ENCODE results near the gene TNFSF9. TPM values are rescaled to one million over a fixed set of nuclear protein-coding genes. Genes with fewer than 3 reads are reported as not detected.

The TNFSF9 gene
- total RNA-seq, 1 donor from 2014 or later, result 5.5 TPM

GRCh38 chr19:6521718-6522646 is 8.8 kb upstream of the TNFSF9 start:
- DNase-seq (ENCODE audit: low read depth) (no peak), FAIRE-seq (no peak)
- Histone ChIP-seq H3K27me3 (ENCODE audit: control insufficient read depth, insufficient read depth, low read length) (no peaks in the 10 kb centered on the region), H3K36me3 (ENCODE audit: control insufficient read depth, insufficient read depth, low read length) (no peaks in the 10 kb centered on the region), H3K4me3 (ENCODE audit: low read depth, low read length) (no peak overlapping the region)
- no peak for TF ChIP-seq CTCF (IDR thresholded peaks at IDR 0.05; ENCODE audit: insufficient read depth, low read length, severe bottlenecking)

- Histone ChIP-seq H3K27me3 (ENCODE audit: control insufficient read depth, insufficient read depth, low read length) (no peaks in the 10 kb centered on the region), H3K36me3 (ENCODE audit: control insufficient read depth, insufficient read depth, low read length) (no peaks in the 10 kb centered on the region), H3K4me3 (ENCODE audit: low read depth, low read length) (no peak overlapping the region)
- FAIRE-seq, result no peak
- no peak for TF ChIP-seq CTCF (IDR thresholded peaks at IDR 0.05; ENCODE audit: insufficient read depth, low read length, severe bottlenecking)
- no peak for DNase-seq (ENCODE audit: low read depth)
These were observed 8.1 kb upstream of the TNFSF9 start for GRCh38 chr19:6522712-6523111.

GRCh38 chr19:6524311-6524710 is 6.5 kb upstream of the TNFSF9 start:
- FAIRE-seq (no peak), DNase-seq (ENCODE audit: low read depth) (no peak)
- H3K36me3 ChIP-seq (ENCODE audit: control insufficient read depth, insufficient read depth, low read length), result no peaks in the 10 kb centered on the region
- H3K4me3 ChIP-seq (ENCODE audit: low read depth, low read length), result no peak overlapping the region
- H3K27me3 ChIP-seq (ENCODE audit: control insufficient read depth, insufficient read depth, low read length), result no peaks in the 10 kb centered on the region
- no peak for TF ChIP-seq CTCF (IDR thresholded peaks at IDR 0.05; ENCODE audit: insufficient read depth, low read length, severe bottlenecking)

GRCh38 chr19:6527893-6528543 is 2.8 kb upstream of the TNFSF9 start:
- no peak for FAIRE-seq
- H3K36me3 ChIP-seq (ENCODE audit: control insufficient read depth, insufficient read depth, low read length), result no peaks in the 10 kb centered on the region
- no peak for TF ChIP-seq CTCF (IDR thresholded peaks at IDR 0.05; ENCODE audit: insufficient read depth, low read length, severe bottlenecking)
- no peak overlapping the region for H3K4me3 ChIP-seq (ENCODE audit: low read depth, low read length)
- DNase-seq (ENCODE audit: low read depth), result no peak
- H3K27me3 ChIP-seq (ENCODE audit: control insufficient read depth, insufficient read depth, low read length), result no peaks in the 10 kb centered on the region

GRCh38 chr19:6528544-6529121 is 2.2 kb upstream of the TNFSF9 start:
- Histone ChIP-seq H3K36me3 (ENCODE audit: control insufficient read depth, insufficient read depth, low read length) (no peaks in the 10 kb centered on the region), H3K27me3 (ENCODE audit: control insufficient read depth, insufficient read depth, low read length) (no peaks in the 10 kb centered on the region), H3K4me3 (ENCODE audit: low read depth, low read length) (no peak overlapping the region)
- no peak for TF ChIP-seq CTCF (IDR thresholded peaks at IDR 0.05; ENCODE audit: insufficient read depth, low read length, severe bottlenecking)
- FAIRE-seq, result no peak
- no peak for DNase-seq (ENCODE audit: low read depth)

Data from bronchial epithelial cell (primary cell).